GM10248 (cell line): Measurements from ENCODE around the gene HEXIM1.

Source experiments
- CTCF ChIA-PET: fragments of 300-600 bp; sonication (Branson Sonifier 250); formaldehyde crosslinking; extraction: SDS; loops from one replicate; lab custom pipeline; 2021; ENCODE audit warnings: antibody characterized with exemption; lab: Yijun Ruan, JAX
- POLR2A ChIA-PET: fragments of 350-650 bp; sonication (Branson Sonifier 250); formaldehyde crosslinking; extraction: SDS; loops from one replicate; lab custom pipeline; 2020; ENCODE audit warnings: antibody characterized with exemption; lab: Yijun Ruan, JAX
- DNase-seq: peaks from one replicate; pipeline ENCODE4 v3.0.0; 2012; ENCODE audit errors: extremely low spot score
- CTCF ChIP-seq: IDR thresholded peaks from 2 replicates; pipeline ENCODE4 v1.5.1; 2012; ENCODE audit warnings: mild to moderate bottlenecking, low read depth; ENCODE audit errors: extremely low read depth, missing control alignments, control extremely low read depth

Gene HEXIM1

DNA sequence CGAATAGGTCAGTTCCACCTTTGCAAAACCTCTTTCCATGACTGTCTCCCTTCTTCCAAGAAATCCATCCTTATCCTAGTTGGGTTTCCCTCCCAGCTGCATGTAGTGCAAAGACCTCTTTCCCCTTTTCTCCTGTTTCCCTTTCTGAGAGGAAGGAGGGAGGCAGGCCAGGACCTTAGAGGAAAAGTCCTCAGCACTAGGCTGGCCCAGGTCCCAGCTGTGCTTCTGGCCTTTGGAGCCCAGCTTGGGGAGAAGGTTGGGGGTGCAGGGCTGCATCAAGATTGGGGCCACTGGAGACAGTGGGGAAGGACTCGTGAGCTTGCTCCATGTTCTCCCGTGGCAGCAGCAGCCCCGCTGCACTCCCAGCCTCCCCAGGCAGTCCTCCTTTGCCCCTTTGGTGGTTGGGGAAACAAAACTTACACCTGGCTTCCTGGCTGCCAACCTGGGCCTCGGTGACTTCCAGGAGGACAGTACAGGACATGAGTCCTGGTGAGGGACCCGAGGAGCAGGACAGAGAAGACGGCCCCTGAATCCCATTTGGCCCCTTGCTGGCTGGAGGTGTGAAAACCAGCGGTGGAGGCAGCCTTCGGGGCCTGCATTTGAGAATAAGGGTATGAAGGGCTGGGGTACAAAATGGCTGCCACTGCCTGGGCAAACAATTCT lies 13.9 kb downstream of the HEXIM1 start:
- no peak for DNase-seq
- POLR2A ChIA-PET, result interaction anchor here (0.6 to 7.0 kb wide), 6 partner anchors 12 to 162 kb away, joined by 3 to 332 read pairs (median 6); partner anchors contain the start of genes ACBD4 and HEXIM1
- CTCF ChIA-PET, result interaction anchor here (1.0 to 7.6 kb wide), 8 partner anchors 9 to 115 kb away, joined by 3 to 131 read pairs (median 10); partner anchors contain the start of genes ACBD4 and HEXIM1
- no peak for TF ChIP-seq CTCF

GRCh38 chr17:45164734-45165269 lies 16.5 kb downstream of the HEXIM1 start:
- CTCF ChIA-PET, result interaction anchor here (1.0 to 7.6 kb wide), 5 partner anchors 9 to 33 kb away, joined by 3 to 131 read pairs (median 16); partner anchors contain the start of genes ACBD4, HEXIM1 and PLCD3
- POLR2A ChIA-PET, result interaction anchor here (0.5 kb wide), 1 partner anchor 1693 kb away, joined by 6 read pairs; no protein-coding TSS in a partner anchor
- DNase-seq, result no peak
- TF ChIP-seq CTCF, result no peak

DNA sequence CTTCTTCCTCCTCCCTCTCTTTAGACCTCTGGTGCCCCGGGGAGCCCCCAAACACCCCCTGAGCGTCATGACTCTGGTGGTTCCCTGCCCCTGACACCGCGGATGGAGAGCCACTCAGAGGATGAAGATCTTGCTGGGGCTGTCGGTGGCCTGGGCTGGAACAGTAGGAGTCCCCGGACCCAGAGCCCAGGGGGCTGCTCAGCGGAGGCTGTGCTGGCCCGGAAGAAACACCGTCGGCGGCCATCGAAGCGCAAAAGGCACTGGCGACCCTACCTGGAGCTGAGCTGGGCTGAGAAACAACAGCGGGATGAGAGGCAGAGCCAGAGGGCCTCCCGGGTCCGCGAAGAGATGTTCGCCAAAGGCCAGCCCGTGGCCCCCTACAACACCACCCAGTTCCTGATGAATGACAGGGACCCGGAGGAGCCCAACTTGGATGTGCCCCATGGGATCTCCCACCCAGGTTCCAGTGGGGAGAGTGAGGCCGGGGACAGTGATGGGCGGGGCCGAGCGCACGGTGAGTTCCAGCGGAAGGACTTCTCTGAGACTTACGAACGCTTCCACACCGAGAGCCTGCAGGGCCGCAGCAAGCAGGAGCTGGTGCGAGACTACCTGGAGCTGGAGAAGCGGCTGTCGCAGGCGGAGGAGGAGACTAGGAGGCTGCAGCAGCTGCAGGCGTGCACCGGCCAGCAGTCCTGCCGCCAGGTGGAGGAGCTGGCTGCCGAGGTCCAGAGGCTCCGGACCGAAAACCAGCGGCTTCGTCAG lies 20.9 kb downstream of the HEXIM1 start:
- CTCF ChIA-PET, result interaction anchor here (0.9 to 5.8 kb wide), 5 partner anchors 7 to 34 kb away, joined by 3 to 41 read pairs (median 7); partner anchors contain the start of genes ACBD4 and HEXIM2
- no peak for TF ChIP-seq CTCF
- no peak for DNase-seq
- POLR2A ChIA-PET, result interaction anchor here (2.0 kb wide), 1 partner anchor 21 kb away, joined by 13 read pairs; the partner anchor contains the start of gene HEXIM1

GRCh38 chr17:45170280-45170930 lies 22.1 kb downstream of the HEXIM1 start:
- TF ChIP-seq CTCF, result no peak
- ChIA-PET POLR2A (interaction anchor here (1.0 to 2.0 kb wide), 2 partner anchors 12 to 22 kb away, joined by 3 to 13 read pairs; partner anchors contain the start of gene HEXIM1), CTCF (interaction anchor here (0.7 to 5.8 kb wide), 5 partner anchors 8 to 49 kb away, joined by 3 to 41 read pairs (median 3); partner anchors contain the start of genes ACBD4 and HEXIM2)
- no peak for DNase-seq

DNA sequence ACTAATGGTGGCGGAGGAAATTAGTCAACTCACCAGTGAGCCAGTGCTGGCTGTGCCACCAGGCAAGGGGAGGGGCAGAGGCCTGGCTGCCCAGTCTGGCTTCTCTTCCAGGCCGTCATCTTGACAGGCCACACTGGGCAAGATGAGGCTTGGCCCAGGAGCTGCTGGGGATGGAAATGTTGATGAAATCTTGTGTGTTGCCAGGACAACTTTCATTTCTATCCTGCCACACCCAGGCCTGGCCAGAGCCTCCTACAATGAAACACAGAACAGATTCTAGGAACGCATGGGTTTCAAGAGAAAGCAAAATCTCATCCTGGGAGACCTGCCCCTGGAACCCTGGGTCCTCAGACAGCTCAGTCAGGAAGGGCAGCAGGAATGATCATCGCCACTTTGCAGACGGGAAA lies 22.7 kb downstream of the HEXIM1 start:
- no peak for TF ChIP-seq CTCF
- no peak for DNase-seq
- CTCF ChIA-PET, result interaction anchor here (0.9 to 5.8 kb wide), 3 partner anchors 9 to 36 kb away, joined by 3 to 41 read pairs (median 23); partner anchors contain the start of genes ACBD4 and HEXIM2

More for the DNA sequence above, 22.7 kb downstream of the HEXIM1 start:
- POLR2A ChIA-PET, result interaction anchor here (1.0 to 2.9 kb wide), 2 partner anchors 12 to 22 kb away, joined by 3 to 23 read pairs; partner anchors contain the start of gene HEXIM1
